Heart right ventricle (tissue), 16 donors: ENCODE results near the gene ZBTB22. TPM values are rescaled to one million over a fixed set of nuclear protein-coding genes. Genes with fewer than 3 reads are reported as not detected.

ENCODE experiments used
- ATAC-seq, 8 donors: fragments of 200-7000 bp; cut with Tn5 transposase; one replicate each; pipeline ENCODE4 v1.9.1; 2020; ENCODE audit warnings: mild to moderate bottlenecking in 8 of 8, moderate library complexity in 8 of 8, moderate number of reproducible peaks in 1 of 8
- DNase-seq, 2 donors: peaks; one replicate each; pipeline ENCODE4 v3.0.0-alpha.2; 2020
- H3K27ac ChIP-seq, 10 donors: fragments of 200-600 bp; sonication (generic) in 2 of 10; one replicate each; pipeline versions ENCODE4 v1.5.0 to v1.8.0; 2020 to 2022; ENCODE audit warnings: mild to moderate bottlenecking in 3 of 10
- H3K27me3 ChIP-seq, 7 donors: fragments of 200-600 bp; one replicate each; pipeline ENCODE4 v1.8.0; 2021 to 2022; ENCODE audit warnings: mild to moderate bottlenecking in 2 of 7
- H3K36me3 ChIP-seq, 9 donors: fragments of 200-600 bp; sonication (generic) in 1 of 9; one replicate each; pipeline versions ENCODE4 v1.5.0 to v1.8.0; 2020 to 2022; ENCODE audit warnings: mild to moderate bottlenecking in 2 of 9
- H3K4me1 ChIP-seq, 9 donors: fragments of 200-600 bp; sonication (generic) in 1 of 9; one replicate each; pipeline versions ENCODE4 v1.5.0 to v1.8.0; 2020 to 2022; ENCODE audit warnings: mild to moderate bottlenecking in 4 of 9
- H3K4me3 ChIP-seq, 10 donors: fragments of 200-600 bp; sonication (generic) in 2 of 10; one replicate each; pipeline versions ENCODE4 v1.5.0 to v1.8.0; 2020 to 2022; ENCODE audit warnings: mild to moderate bottlenecking in 7 of 10, moderate library complexity in 2 of 10
- H3K9me3 ChIP-seq, 11 donors: fragments of 200-600 bp in 10 of 11; sonication (generic) in 2 of 11; one replicate each; pipeline versions ENCODE4 v1.5.0 to v1.8.0; 2013 to 2022; ENCODE audit warnings: mild to moderate bottlenecking in 2 of 11, control low read depth in 1 of 11, moderate library complexity in 1 of 11
- WGBS, 2 donors: extraction: QIAGEN DNeasy Blood & Tissue Kit; methylation state at CpG; one replicate each; pipeline ENCODE4 v1.1.7; 2013; ENCODE audit warnings: inconsistent platforms in 1 of 2; 5-methylcytosine and 5-hydroxymethylcytosine counted together
- intact Hi-C, 10 donors: fragments of 100-400 bp; cut with DNase I; formaldehyde crosslinking; loops; one replicate each; pipeline versions ENCODE4 v1.11.1 to v1.14.2; 2022
- microRNA-seq, 2 donors: library from miRNA; unstranded; fragments of <30 nt; microRNA quantifications; one replicate each; pipeline ENCODE4 v1.2.0, GENCODE V29; 2021
- polyA plus RNA-seq, 2 donors: library from polyadenylated mRNA; stranded (reverse); fragments of 200-250 nt; gene quantifications; one replicate each; pipeline ENCODE4 v1.2.3, GENCODE V29; 2013
- total RNA-seq, 10 donors: library from RNA; stranded (reverse); fragmentation: NEBNext Ultra II Directional in 3 of 10; extraction: Animal tissue kit (Norgen Biotek cat#: 25700) in 3 of 10; gene quantifications; one replicate each; pipeline versions ENCODE4 v1.2.1 to v1.2.4, GENCODE V29; 2021 to 2023
- TF ChIP-seq, protein P1 (sequence below), 9 donors: fragments of 200-600 bp; sonication (generic) in 2 of 9; IDR thresholded peaks; one replicate each; pipeline versions ENCODE4 v1.5.0 to v1.8.0; 2021 to 2022; ENCODE audit warnings: antibody characterized with exemption in 9 of 9, mild to moderate bottlenecking in 5 of 9, moderate library complexity in 1 of 9
- donor health status: Arrhythmogenic right ventricular cardiomyopathy.
- donor health status: ischemic (EF 13 %, LVEDD 7.1; RV severe dilation, severe dysfunction).
- donor health status: healthy with polysubstance abuse.
- donor health status: DM: no; HTN: yes; CAD: no.
- donor health status: DM: no; HTN: no; CAD: no.
- donor health status: ischemic (EF 25% LVEDD 6.9; RV normal size, moderate dysfunction).
- donor health status: ischemic (EF 25% LVEDD 5.7; RV mildly dilated, moderate dysfunction).
- donor health status: healthy.
- donor health status: DM: yes; HTN: yes; CAD: no.
- donor health status: Ischemic cardiomyopathy.
- donor health status: ischemic (EF 35%, LVEDD 5.7; RV mildly dilated, moderate dysfunction).
- donor health status: nonischemic (EF 11% LVEDD 7.7; RV severe dilation, severe dysfunction).
- donor health status: DM: yes; HTN: yes; CAD: no.
- donor health status: PGD.
- donor health status: ischemic (EF 29% LVEDD 5.4; RV normal size, mild dysfunction).
- donor health status: nonischemic (EF 23%, LVEDD 6.1; RV moderate dilation, normal function).

ZBTB22 gene
- total and polyA plus RNA-seq, 12 donors: 4.7 to 19.8 (median 13.9) TPM

DNA sequence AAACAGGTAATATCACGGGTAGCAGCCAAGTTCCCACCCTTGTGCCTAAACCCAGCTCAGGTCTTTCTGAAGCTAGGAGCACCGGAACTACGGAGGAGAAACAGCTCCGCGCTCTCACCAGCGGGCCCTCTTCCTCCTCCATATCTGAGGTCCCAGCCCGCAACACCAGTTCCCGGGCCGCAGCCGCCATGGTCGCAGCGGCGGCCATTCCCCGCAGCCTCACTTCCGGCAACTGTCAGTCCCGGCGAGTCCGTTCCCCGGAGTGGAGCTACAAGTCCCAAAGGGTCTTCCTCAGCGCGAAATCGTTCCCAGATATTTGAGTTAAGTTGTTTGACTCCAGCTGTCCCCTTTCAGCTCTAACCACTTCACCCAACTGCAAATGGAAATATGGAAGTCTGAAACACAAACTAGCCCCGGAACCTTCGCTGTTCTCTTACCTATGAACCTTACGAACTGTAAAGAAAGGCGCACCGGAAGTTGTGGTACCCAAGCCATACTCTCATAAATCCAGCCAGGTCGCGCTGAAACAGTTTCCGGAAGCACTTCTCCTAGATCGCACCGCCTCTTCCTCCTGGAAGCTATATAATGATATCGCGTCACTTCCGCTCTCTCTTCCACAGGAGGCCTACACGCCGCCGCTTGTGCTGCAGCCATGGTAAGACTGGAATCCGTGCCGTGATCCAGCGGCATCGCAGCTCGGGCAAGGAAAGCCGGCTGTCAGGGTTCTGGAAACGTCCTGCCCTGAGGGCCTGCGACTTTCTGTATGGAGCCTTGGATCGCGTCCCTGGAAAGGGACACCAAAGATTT is 45.9 kb downstream of the ZBTB22 start, which contains the start of the genes RPS18 and VPS52:
TSS of gene RPS18 (plus strand) at position 608 of the 807 bp plus-strand sequence. CDS start at position 653, 45 bp downstream.
TSS of gene VPS52 (minus strand) at position 409 of the 807 bp plus-strand sequence. CDS start at position 208, 201 bp downstream.
- peak; percentile 83 to 96 for DNase-seq
- Histone ChIP-seq H3K4me1 (peaks cover 10 to 62% (median 53%) of the 10 kb centered on the region in 9 donors), H3K27me3 (no peaks in the 10 kb centered on the region), H3K4me3 (peak within 1 kb of the TSS; percentile 70 to 88 (median 80)), H3K27ac (peak within 1 kb of the TSS; percentile 87 to 98 (median 93)), H3K36me3 (peaks cover 0 to 74% (median 44%) of the 10 kb centered on the region in 9 donors), H3K9me3 (no peaks in the 10 kb centered on the region)
- peak; percentile 94 to 98 (median 98) for ATAC-seq
- 0 to 1% methylated on average over 48 of the region's 48 CpGs for WGBS, 2 donors
- intact Hi-C loops: loop anchor here in 2 of 10 donors (1.0 to 2.0 kb wide), 2 partner anchors 28 to 45 kb away; partner anchors contain the start of gene ZBTB22 (in 1 of the 2)
- TF ChIP-seq, protein P1, sequence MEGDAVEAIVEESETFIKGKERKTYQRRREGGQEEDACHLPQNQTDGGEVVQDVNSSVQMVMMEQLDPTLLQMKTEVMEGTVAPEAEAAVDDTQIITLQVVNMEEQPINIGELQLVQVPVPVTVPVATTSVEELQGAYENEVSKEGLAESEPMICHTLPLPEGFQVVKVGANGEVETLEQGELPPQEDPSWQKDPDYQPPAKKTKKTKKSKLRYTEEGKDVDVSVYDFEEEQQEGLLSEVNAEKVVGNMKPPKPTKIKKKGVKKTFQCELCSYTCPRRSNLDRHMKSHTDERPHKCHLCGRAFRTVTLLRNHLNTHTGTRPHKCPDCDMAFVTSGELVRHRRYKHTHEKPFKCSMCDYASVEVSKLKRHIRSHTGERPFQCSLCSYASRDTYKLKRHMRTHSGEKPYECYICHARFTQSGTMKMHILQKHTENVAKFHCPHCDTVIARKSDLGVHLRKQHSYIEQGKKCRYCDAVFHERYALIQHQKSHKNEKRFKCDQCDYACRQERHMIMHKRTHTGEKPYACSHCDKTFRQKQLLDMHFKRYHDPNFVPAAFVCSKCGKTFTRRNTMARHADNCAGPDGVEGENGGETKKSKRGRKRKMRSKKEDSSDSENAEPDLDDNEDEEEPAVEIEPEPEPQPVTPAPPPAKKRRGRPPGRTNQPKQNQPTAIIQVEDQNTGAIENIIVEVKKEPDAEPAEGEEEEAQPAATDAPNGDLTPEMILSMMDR (IDR thresholded peaks at IDR 0.05): no peak

GRCh38 chr6:33271117-33271467 is 46.5 kb downstream of the ZBTB22 start:
- Histone ChIP-seq H3K27ac (peak overlapping the region; percentile 87 to 98 (median 93)), H3K27me3 (no peaks in the 10 kb centered on the region), H3K4me1 (peaks cover 8 to 56% (median 47%) of the 10 kb centered on the region in 9 donors), H3K9me3 (no peaks in the 10 kb centered on the region), H3K36me3 (peaks cover 0 to 75% (median 50%) of the 10 kb centered on the region in 9 donors), H3K4me3 (peak overlapping the region; percentile 60 to 88 (median 78))
- intact Hi-C loops: loop anchor here in 1 of 10 donors (1.0 kb wide), 1 partner anchor 28 kb away; no protein-coding TSS in a partner anchor
- TF ChIP-seq, protein P1 (IDR thresholded peaks at IDR 0.05): no peak
- no peak for DNase-seq
- WGBS, 2 donors: 1 to 3% methylated on average over 7 of the region's 7 CpGs
- ATAC-seq: peak in 6 of 8 donors; percentile 1 to 33 (median 25)

Small RNAs within 50 kb of the gene (microRNA-seq; reads per million reads assigned to microRNA genes)
- 0 reads per million in 2 donors for gene MIR6834
- gene MIR6873: 0 reads per million in 2 donors

Other genes starting within 250 kb of the ZBTB22 start
- gene HLA-DPA1, start 244.1 kb downstream of the ZBTB22 start, total RNA-seq: 100 to 1,000 TPM in 1 of 10 donors, 10 to 100 TPM in 9; 17.8 to 328 (median 53.6) TPM
- gene HLA-DPA1, start 244.1 kb downstream of the ZBTB22 start, polyA plus RNA-seq: 10 to 100 TPM; 18.2 to 24.3 TPM
- 100 to 1,000 TPM in 1 of 10 donors, 10 to 100 TPM in 9; 19.2 to 264 (median 34.8) TPM for gene HLA-DPB1, start 241.8 kb downstream of the ZBTB22 start, total RNA-seq
- 10 to 100 TPM; 18.7 to 48.2 TPM for gene HLA-DPB1, start 241.8 kb downstream of the ZBTB22 start, polyA plus RNA-seq
- gene COL11A2, start 125.3 kb downstream of the ZBTB22 start, total RNA-seq: 1 to 10 TPM in 3 of 10 donors, under 1 TPM in 7; 0.52 to 3.9 (median 0.94) TPM
- 1 to 10 TPM in 1 of 2 donors, under 1 TPM in 1; 0.55 to 8.7 TPM for gene COL11A2, start 125.3 kb downstream of the ZBTB22 start, polyA plus RNA-seq
- gene RXRB, start 117.1 kb downstream of the ZBTB22 start, total RNA-seq: 10 to 100 TPM; 29.7 to 39.1 (median 33.2) TPM
- 10 to 100 TPM; 22.2 to 40.7 TPM for gene RXRB, start 117.1 kb downstream of the ZBTB22 start, polyA plus RNA-seq
- 100 to 1,000 TPM in 1 of 10 donors, 10 to 100 TPM in 9; 44.8 to 104 (median 53.1) TPM for gene SLC39A7, start 116.9 kb downstream of the ZBTB22 start, total RNA-seq
- gene SLC39A7, start 116.9 kb downstream of the ZBTB22 start, polyA plus RNA-seq: 100 to 1,000 TPM in 1 of 2 donors, 10 to 100 TPM in 1; 25.8 to 178 TPM
- gene HSD17B8, start 113.1 kb downstream of the ZBTB22 start, total RNA-seq: 10 to 100 TPM; 17.6 to 25.5 (median 23.0) TPM
- 10 to 100 TPM in 1 of 2 donors, 1 to 10 TPM in 1; 7.4 to 15.1 TPM for gene HSD17B8, start 113.1 kb downstream of the ZBTB22 start, polyA plus RNA-seq
- gene RING1, start 109.2 kb downstream of the ZBTB22 start, total RNA-seq: 10 to 100 TPM; 26.5 to 32.1 (median 28.0) TPM
- 10 to 100 TPM; 28.6 to 35.1 TPM for gene RING1, start 109.2 kb downstream of the ZBTB22 start, polyA plus RNA-seq
- 10 to 100 TPM; 29.8 to 41.6 (median 35.9) TPM for gene VPS52, start 45.9 kb downstream of the ZBTB22 start, total RNA-seq
- gene VPS52, start 45.9 kb downstream of the ZBTB22 start, polyA plus RNA-seq: 10 to 100 TPM; 25.2 to 45.7 TPM
- gene RPS18, start 45.7 kb downstream of the ZBTB22 start, total RNA-seq: 1,000 to 10,000 TPM in 3 of 10 donors, 100 to 1,000 TPM in 7; 767 to 1,326 (median 860) TPM
- 1,000 to 10,000 TPM; 2,826 to 4,398 TPM for gene RPS18, start 45.7 kb downstream of the ZBTB22 start, polyA plus RNA-seq
- gene B3GALT4, start 40.6 kb downstream of the ZBTB22 start, total RNA-seq: 10 to 100 TPM in 2 of 10 donors, 1 to 10 TPM in 8; 5.3 to 12.2 (median 8.0) TPM
- 1 to 10 TPM; 7.0 to 9.1 TPM for gene B3GALT4, start 40.6 kb downstream of the ZBTB22 start, polyA plus RNA-seq
- gene WDR46, start 28.5 kb downstream of the ZBTB22 start, total RNA-seq: 10 to 100 TPM; 11.0 to 27.8 (median 16.2) TPM
- gene WDR46, start 28.5 kb downstream of the ZBTB22 start, polyA plus RNA-seq: 10 to 100 TPM; 27.4 to 40.6 TPM
- gene PFDN6, start 28.1 kb downstream of the ZBTB22 start, total RNA-seq: 10 to 100 TPM; 31.7 to 58.3 (median 40.2) TPM
- gene PFDN6, start 28.1 kb downstream of the ZBTB22 start, polyA plus RNA-seq: 100 to 1,000 TPM; 248 to 448 TPM
- 10 to 100 TPM; 40.7 to 79.8 (median 50.4) TPM for gene RGL2, start 18.8 kb downstream of the ZBTB22 start, total RNA-seq
- gene RGL2, start 18.8 kb downstream of the ZBTB22 start, polyA plus RNA-seq: 10 to 100 TPM; 51.8 to 68.4 TPM
- 100 to 1,000 TPM in 2 of 10 donors, 10 to 100 TPM in 8; 71.9 to 242 (median 86.7) TPM for gene TAPBP, start 3.7 kb downstream of the ZBTB22 start, total RNA-seq
- 10 to 100 TPM; 20.6 to 49.7 TPM for gene TAPBP, start 3.7 kb downstream of the ZBTB22 start, polyA plus RNA-seq
- gene DAXX, start 5.2 kb upstream of the ZBTB22 start, total RNA-seq: 10 to 100 TPM; 10.3 to 24.0 (median 15.9) TPM
- 10 to 100 TPM; 15.7 to 24.8 TPM for gene DAXX, start 5.2 kb upstream of the ZBTB22 start, polyA plus RNA-seq
- 1 to 10 TPM in 2 of 10 donors, under 1 TPM in 6, not detected in 2; 0.09 to 6.1 (median 0.36) TPM for gene KIFC1, start 74.1 kb upstream of the ZBTB22 start, total RNA-seq
- under 1 TPM; 0.28 to 0.29 TPM for gene KIFC1, start 74.1 kb upstream of the ZBTB22 start, polyA plus RNA-seq
- 10 to 100 TPM; 36.2 to 61.2 (median 48.9) TPM for gene PHF1, start 93.3 kb upstream of the ZBTB22 start, total RNA-seq
- gene PHF1, start 93.3 kb upstream of the ZBTB22 start, polyA plus RNA-seq: 100 to 1,000 TPM in 1 of 2 donors, 10 to 100 TPM in 1; 59.5 to 125 TPM
- 100 to 1,000 TPM in 9 of 10 donors, 10 to 100 TPM in 1; 99.8 to 132 (median 114) TPM for gene CUTA, start 100.4 kb upstream of the ZBTB22 start, total RNA-seq
- 100 to 1,000 TPM in 1 of 2 donors, 10 to 100 TPM in 1; 94.7 to 161 TPM for gene CUTA, start 100.4 kb upstream of the ZBTB22 start, polyA plus RNA-seq
- 1 to 10 TPM; 3.6 to 8.5 (median 5.7) TPM for gene SYNGAP1, start 102.3 kb upstream of the ZBTB22 start, total RNA-seq
- gene SYNGAP1, start 102.3 kb upstream of the ZBTB22 start, polyA plus RNA-seq: 10 to 100 TPM in 1 of 2 donors, 1 to 10 TPM in 1; 3.1 to 10.2 TPM
- gene ZBTB9, start 136.8 kb upstream of the ZBTB22 start, total RNA-seq: 1 to 10 TPM; 2.7 to 6.5 (median 4.9) TPM
- 1 to 10 TPM; 1.2 to 4.3 TPM for gene ZBTB9, start 136.8 kb upstream of the ZBTB22 start, polyA plus RNA-seq